Cerebellar cortex (tissue), 1 donor: ENCODE data around the gene FUOM.
"Not testable (repeated sequence)": the region's sequence is repeated elsewhere in the genome, so short reads cannot be mapped to it uniquely, and the experiment has no call there.

Experiments
- DNase-seq: peaks from one replicate; pipeline ENCODE4 v3.0.0-alpha.2; 2015; ENCODE audit warnings: low spot score

Gene FUOM

DNA sequence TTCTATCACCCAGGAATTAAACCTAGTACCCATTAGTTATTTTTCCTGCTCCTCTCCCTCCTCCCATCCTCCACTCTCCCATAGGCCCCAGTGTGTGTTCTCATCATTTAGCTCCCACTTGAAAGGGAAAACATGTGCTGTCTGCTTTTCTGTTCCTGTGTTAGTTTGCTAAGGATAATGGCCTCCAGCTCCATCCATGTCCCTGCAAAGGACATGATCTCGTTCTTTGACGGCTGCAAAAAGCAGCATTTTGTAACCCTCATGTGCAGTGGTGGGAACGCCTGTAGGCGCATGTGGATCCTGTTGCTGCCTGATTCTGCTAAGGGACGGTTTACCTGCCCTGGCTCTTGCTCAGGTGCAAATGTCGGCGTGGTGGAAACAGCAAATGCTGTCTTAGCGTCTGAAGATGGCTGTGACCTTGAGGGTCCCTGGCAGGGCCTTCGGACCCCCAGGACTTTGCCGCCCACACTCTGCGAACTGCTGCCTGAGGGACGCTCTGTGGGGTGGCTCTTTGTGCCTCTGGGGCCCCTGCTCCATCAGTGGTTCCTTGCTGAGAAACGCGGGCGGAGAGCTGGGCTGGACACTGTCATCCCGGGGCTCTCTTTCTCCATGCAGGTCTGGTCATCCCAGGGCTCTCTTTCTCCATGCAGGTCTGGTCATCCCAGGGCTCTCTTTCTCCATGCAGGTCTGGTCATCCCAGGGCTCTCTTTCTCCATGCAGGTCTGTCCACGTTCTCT lies 30.6 kb upstream of the FUOM start:
- DNase-seq: peak; percentile 45

DNA sequence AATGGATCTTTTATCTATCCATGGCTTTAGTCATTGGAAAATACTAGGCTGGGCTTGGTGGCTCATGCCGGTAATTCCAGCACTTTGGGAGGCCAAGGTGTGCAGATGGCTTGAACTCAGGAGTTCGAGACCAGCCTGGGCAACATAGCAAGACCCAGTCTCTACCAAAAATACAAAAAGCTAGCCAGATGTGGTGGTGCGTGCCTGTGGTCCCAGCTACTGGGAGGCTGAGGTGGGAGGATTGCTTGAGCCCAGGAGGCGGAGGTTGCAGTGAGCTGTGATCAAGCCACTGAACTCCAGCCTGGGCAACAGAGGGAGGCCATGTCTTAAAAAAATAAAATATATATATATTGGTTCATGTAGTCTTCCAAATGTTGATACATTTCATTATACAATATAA lies 29.1 kb upstream of the FUOM start:
- DNase-seq: not testable (repeated sequence)

DNA sequence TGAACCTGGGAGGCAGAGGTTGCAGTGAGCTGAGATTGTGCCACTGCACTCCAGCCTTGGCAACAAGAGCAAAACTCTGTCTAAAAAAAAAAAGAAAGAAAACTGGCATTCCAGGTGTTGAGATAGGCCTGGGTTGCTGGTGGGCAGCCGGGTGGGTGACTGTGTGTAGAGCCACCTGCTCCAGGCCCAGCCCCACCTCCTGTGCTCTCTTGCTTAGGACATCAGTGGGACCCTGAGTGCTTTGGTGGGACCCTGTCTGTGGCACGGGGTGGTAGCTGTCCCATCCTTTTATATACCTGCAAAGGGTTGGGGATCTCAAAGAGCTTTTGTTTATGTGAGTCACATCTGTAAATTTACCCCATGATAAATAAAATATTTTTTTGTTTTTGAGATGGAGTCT lies 27.4 kb upstream of the FUOM start:
- no peak for DNase-seq

DNA sequence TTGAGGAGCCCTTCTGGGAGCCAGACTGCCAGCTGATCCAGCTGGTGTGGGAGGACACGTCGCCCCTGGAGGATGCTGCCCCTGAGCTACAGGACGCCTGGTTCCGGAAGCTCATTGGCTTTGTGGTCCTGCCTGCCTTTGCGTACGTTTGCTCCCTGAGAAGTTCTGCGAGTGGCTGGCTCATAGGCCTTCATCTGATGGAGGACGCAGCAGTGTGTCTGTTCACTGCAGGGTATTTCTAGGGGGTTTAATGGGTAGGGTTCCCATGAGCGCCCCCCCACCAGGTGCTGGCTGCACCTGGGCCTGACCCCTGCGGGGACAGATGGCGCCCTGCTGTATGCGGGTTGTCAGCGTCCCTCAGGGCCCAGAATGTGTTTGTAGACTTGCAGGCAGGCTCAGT lies 26.3 kb upstream of the FUOM start:
- no peak for DNase-seq

DNA sequence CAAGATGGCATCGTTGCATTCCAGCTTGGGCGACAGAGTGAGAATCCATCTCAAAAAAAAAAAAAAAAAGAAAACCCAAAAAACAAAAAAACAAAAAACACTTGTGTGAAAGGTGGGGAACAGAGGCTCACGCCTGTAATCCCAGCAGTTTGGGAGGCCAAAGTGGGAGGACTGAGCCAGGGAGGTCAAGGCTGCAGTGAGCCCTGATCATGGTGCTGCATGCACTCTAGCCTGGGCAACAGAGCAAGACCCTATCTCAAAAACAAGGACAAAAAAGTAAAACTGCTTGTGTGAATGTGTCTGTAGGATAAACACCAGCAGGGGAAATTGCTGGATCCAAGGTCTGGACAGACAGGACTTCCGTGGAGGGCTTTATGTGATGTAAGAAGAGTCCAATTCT lies 25.7 kb upstream of the FUOM start:
- DNase-seq: no peak

GRCh38 chr10:133381036-133381435 lies 23.2 kb upstream of the FUOM start:
- DNase-seq: no peak

GRCh38 chr10:133379801-133380666 lies 22.2 kb upstream of the FUOM start:
- no peak for DNase-seq

- DNase-seq: peak; percentile 48
Measured at GRCh38 chr10:133379152-133379800, 21.5 kb upstream of the FUOM start, which contains the start of gene PAOX. Gene PAOX (plus strand): TSS chr10:133379262. CDS start chr10:133379317, 55 bp downstream.

DNA sequence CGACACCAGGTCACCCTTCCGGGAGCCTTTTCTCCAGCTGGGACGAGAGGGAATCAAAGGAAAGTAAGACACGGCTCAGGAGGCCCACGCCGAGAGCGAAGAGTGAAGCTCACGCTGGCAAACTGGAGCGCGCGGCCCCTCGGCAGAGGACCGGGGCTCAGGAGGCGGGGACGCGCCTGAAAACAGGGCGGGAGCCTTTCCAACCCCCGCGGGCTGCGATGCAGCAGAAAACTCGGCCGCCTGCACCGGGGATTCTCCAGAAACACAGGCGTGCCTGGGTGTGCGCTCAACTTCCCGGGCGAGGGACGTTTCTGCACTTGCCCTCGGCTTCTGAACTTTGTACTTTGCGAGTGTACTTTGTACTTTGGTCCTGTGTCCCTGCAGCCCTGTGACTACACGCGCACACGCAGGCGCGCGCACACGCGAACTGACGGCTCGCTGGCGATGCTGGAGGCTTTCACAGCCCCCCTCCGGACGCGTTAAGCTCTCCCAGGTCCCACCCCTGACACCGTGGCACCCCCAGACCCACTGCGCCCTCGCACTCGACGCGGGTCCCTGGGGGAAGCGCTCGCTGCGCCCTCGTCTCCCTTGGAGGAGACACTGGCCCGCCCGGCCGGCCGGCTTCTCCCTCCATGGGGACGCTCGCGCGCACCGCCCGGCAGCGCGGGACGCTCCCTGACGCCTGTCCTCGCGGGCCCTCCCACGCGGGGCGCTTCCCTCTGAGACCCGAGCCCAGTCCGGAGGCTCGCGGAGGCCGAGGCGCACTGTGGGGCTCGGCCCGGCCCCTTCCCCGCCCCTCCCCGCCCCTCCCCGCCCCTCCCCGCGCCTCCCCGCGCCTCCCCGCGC lies 20.7 kb upstream of the FUOM start:
- peak; percentile 63 for DNase-seq

GRCh38 chr10:133377818-133378250 lies 20.0 kb upstream of the FUOM start:
- no peak for DNase-seq

- no peak for DNase-seq
Measured at GRCh38 chr10:133377025-133377817, 19.4 kb upstream of the FUOM start.

- DNase-seq: not testable (repeated sequence)
Measured at GRCh38 chr10:133376183-133376582, 18.4 kb upstream of the FUOM start.

GRCh38 chr10:133375357-133376115 lies 17.7 kb upstream of the FUOM start:
- DNase-seq: no peak

DNA sequence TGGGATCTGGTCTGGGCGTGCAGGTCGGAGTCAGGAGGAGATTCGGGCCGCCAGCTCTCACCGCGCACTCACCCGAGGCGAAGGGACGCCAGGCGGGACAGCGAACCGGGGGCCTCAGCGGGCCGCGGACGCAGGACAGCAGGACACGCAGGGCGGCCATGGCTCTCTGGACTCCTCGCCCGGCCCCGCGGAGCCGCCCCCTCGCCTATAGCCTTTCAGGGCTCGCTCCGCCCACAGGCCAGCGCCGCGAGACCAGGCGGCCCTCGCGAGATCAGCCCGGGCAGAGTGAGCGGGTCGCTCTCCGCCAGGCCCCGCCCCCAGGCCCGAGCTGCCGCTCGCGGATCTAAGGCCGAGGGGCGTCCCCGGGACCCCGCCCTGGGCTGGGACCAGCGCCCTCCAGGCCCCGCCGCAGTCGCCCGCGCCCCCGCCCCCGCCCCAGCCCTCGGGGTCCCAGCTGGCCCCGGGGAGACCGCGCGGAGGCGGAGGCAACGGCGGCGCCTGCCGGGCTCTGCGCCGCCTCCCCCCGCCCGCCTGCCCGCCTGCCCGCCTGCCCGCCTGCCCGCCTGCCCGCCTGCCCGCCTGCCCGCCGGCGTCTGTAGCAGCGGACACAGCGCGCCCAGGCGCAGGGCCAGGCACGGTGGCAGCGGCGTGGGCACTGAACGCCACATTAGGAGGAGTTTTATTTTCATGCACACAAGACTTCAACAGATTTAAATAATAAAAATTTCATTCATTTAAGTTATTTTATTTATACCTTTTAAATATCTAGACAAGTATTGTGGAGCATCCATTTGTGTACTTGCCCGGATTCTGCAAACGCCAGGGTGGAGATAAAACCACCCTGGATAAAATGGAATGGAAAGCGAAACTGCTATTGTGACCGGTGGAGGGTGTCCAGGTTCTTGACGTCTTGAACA lies 15.6 kb upstream of the FUOM start, which contains the start of gene ECHS1:
Gene ECHS1 (minus strand): TSS at position 181 of the 917 bp plus-strand sequence. CDS start 21 bp downstream, at position 160.
- peak; percentile 91 for DNase-seq

- DNase-seq: no peak
Measured at GRCh38 chr10:133372507-133372906, 14.7 kb upstream of the FUOM start.

GRCh38 chr10:133370030-133370786 lies 12.4 kb upstream of the FUOM start:
- DNase-seq: no peak

- no peak for DNase-seq
Measured at GRCh38 chr10:133368153-133368552, 10.3 kb upstream of the FUOM start.

- DNase-seq: not testable (repeated sequence)
Measured at GRCh38 chr10:133367461-133367860, 9.6 kb upstream of the FUOM start.
